T-helper 22 cell (primary cell): ENCODE measurements around the gene MAB21L1.

Source experiments
- DNase-seq: peaks from one replicate; pipeline ENCODE4 v3.0.0-alpha.2; 2020; ENCODE audit warnings: low read depth

The MAB21L1 gene

DNA sequence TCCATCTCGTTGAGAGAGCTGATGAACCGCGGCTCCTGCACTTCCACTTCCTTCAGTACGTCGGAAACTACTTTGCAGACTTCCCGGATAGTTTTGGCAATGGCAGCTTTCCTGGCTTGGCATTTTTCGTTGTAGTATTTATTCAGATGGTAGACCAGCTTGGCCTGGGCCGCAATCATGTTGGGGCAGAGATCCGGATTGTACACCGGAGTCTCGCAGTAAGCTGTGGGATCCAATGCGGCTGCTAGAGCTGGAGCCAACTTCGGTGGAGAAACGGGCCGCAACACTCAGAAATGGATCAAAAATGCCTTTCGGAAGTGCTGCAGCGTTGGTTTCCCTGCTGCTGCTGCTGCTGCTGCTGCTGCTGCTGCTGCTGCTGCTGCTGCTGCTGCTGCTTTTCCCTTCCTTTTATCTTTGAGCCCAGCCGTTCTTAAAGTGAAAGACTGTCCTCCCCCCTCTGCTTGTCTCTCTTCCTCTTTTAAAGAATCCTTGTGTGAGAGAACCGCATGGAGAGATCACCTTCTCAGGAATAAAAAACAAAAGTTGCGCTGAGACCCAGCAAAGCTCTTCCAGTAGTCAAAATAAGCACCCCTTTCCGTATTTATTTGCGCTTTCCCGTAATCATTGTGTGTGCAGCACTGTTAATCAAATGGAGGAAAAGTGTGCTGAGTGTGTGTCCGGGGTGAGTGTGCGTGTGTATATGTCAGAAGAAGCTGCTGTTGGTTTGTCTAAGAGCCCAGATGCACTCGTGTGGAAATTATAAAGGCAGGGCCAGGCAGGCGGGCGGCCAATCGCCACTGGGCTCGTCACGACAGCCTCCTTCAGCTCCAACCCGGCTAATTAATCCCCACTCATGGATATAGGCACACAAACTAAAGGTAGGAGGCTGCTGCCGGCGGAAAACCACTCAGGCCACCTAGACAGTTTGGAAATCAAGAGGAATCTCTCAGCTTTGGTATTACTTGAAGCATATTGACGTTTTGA, at the start of gene MAB21L1:
TSS of gene MAB21L1 (minus strand) at position 730 of the 984 bp plus-strand sequence. CDS start at position 179, 551 bp downstream.
- DNase-seq, result no peak

DNA sequence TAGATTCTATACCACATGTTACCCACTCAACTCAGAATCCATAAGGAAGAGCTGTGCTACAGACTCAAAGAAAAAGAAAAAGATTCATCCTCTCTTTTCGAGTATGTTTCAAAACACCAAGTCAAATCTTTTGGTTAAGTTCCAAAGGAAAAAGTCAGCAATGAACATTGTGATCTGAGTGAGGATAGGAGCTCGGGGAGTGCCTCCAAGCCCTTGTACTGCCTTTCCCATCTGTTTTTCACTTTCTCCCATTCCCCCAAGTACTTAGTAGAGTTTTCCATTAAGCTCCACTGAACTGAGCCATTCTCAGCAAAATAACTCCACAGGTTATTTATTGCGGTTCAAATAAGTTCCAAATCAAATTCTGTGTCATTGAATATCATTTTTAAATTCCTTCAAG, 47.7 kb upstream of the MAB21L1 start:
- no peak for DNase-seq

DNA sequence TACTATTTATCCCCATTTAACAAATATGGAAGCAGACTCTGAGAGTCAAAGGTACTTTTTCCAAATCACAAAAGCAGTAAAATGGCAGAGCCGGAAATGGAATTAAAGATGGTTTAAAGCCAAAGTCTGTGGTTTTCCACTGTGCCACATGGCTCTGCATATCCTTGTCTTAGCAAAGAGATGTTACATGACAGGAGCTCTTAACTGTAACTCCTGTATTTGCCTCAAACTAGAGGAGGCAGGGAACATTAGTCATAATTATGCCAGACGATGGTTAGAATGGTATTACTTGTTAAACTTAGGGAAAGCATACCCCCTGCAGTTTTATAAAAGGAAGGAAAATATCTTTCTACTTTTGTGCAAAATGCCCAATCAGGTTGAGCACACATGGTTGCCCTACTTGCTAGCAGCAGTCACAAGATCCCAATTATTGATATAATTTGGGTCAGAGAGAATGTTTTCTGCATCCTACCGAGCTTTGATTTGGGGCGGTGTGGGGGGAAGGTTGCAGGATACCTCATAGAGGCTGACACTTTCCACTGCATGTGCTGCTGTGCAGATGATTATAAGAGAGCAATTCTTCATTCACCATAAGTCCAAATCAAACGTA, 42.0 kb upstream of the MAB21L1 start:
- no peak for DNase-seq

DNA sequence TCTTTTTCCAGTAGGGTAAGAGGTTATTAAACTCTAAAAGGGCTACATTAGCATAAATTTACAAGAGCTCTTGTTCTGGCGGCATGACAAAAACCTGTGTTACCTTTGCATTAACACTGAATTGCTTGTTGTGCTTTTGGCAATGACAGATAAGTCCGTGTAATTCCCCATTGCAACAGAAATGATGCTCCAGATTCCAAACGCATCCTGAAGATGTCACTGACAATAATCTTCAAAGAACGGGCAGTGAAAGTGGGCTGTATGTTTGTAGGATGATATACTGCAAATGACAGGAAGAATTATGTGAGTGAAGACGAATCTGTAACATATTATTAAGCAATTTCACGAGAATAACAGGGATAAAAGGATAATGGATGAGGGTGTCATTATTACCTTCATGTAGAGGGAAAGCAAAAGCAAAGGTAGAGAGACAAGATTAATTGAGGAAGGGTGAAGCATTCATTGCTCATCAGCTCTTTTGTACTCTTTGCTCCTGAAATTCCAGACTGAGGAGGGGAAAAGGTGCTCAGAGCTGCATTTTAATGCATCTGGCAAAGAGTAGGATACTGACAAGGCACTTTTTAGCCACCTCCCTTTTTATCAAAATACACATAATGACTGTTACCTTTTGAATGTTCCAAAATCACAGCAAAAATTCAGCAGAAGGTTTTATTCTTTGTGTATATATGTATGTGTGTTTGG, 38.5 kb upstream of the MAB21L1 start:
- DNase-seq, result no peak

DNA sequence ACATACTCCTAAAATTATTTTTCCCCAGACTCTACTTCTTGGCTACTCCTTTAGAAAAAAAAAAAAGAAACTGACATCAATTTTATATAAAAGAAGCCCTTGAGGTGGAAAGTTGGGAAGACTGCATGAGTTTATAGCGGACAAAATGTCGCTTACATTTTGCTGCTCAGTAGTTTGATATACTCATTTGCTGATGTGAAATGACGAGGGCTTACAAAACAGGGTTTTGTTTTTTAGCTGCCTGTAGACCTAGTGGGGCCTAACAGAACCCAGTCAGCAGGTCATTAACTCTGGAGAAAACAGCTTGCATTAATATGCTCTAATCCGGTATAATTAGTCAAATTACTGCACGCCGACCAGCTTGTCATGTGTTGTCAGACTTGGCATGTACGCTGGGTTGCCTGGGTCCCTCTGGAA, 37.6 kb upstream of the MAB21L1 start:
- DNase-seq, result no peak

DNA sequence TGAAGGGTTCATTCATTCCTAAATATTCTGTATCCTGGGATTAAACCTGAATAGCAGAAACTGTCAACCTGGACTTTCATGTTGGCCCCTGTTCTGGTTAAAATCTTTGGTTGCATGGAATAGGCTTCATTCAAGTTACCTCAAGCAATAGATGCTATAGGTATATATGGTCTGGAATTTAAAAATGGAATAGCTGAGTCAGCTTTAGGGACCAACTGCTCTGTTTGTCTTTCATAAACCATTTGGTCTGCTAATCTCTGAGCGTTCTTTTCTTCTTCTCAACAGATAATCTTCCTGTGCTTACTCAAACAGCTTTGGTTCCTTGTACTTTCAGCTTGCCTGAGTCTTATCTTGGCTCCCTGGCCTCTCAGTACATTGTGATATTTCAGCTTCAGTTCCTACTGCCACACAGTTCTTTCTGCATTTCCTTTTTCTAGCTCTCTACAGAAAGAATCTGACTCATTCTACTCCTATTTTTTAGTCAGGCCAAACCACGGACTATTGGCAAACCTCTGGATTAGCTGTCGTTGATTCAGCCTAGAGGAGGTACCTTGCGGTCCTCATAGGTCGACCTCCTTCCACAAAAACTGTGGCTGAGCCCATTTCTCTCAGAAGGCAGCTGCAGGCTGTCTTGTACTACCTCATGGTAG, 35.9 kb upstream of the MAB21L1 start:
- no peak for DNase-seq

DNA sequence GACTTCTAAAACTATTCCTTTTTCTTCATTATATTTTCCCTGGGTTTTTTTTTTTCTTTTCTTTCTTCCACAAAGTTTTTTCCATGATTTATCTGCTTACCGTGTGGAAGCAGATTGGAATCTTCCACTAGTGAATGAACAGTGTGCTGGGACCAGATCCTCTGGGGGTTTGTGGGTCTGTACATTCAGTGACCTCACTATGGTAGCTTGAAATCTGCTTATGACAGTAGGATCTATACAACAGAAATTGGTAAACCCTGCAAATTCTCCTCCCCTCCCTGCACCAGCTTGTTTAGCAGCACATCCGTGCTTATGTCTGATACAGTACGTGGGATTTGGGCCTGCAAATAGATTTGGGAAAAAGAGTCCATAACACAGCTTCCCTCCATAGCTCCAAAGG, 26.0 kb upstream of the MAB21L1 start:
- DNase-seq, result no peak

DNA sequence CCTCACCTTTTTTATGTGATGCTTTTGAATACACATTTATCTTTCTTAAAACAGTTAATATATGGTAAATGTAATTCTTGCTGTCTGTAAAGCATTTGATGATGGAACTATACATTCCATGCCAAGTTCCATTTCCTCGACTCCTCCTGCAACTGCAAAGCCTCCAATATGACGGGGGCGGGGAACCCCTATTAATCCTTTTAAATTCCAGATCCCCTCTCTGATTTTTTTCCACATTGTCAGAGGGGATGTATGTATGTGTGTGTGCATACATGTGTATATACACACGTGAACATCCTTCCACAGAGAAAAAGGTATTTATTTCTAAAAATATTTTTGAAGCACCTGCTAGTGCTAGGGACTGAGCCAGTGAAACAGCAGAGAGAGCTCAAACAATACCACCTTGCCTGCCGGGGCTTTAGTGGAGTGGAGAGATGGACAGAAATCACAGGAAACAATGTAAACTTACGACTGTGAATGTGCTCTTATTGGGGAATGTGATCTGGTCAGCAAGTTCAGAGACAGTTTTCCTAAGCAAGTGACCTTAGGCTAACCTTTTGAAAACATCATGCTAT, 25.3 kb upstream of the MAB21L1 start:
- DNase-seq, result no peak

DNA sequence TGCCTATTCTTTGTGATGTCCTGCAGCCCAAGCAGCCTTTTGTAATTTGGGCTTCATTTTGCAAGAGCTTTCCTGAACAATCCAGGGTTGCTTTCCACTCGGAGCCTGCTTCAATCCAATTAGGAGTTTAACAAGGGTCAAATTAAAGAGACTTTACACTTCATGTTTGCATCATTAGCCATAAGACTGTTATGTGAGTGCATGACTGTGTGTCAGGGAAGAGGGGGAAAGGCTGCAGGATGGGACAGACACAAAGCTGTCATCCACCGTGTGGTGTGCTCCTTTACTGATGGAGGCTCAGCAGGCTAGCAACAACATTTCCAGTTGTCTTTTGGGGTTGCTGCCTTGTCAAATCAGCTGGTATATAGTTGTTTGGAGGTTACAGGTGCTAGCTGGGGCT, 23.7 kb upstream of the MAB21L1 start:
- no peak for DNase-seq

DNA sequence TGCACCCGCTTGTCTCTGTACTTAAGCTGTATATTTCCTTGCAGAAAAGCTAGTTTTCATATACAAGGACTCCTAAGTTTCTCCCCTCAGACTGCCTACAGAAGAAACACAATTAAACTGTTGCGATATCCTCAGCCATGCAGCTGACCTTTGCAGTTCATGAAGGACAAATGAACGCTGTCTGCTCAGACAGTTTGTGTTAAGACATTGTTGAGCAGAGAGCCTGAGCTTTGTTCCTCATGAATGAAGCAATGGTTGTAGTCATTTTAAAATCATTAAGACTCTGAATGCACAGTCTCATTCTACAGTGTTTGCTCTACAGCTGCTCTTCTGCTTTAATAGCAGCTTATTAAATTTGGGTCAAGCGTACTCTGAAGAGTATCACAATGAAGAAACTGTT, 23.2 kb upstream of the MAB21L1 start:
- no peak for DNase-seq

DNA sequence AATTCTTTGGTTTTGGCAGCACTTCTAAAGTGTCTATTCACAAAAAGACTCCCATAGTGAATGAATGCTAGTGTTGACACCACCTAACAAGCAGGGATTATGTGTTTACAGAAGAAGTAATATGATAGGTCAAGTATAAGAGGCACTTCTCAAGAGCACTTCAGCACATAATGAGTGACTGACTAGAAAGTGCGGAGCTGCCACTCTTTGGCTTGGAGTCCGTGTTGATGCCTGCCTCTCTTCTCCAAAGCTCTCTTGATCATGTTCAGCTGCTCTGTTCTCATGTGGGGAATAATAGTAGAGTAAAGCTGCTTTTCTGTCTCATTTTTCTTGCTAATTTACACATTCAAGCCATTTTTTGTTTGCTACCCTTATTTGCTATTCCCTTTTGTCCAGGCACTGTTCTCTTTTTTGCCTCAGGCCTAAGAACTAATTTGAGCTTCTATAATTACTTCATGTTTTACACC, 22.7 kb upstream of the MAB21L1 start:
- no peak for DNase-seq

DNA sequence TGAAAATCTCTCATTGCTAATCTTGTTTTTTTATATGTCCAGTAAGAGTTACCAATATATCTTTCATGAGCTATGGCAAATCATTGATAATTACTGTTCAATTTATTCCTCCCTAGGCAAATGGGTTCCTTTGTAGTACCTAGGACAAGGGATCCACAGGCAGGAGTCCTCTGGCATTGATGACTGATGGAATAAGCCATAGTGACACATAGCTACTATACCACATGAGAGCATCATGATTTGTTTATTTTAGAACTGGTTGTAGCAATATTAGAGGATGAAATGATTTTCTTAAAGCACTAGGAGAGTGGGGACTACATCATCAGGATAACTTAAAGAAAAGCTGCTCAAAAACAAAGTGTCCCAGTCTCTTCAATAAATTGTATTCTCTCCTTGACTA, 21.7 kb upstream of the MAB21L1 start:
- DNase-seq, result no peak

DNA sequence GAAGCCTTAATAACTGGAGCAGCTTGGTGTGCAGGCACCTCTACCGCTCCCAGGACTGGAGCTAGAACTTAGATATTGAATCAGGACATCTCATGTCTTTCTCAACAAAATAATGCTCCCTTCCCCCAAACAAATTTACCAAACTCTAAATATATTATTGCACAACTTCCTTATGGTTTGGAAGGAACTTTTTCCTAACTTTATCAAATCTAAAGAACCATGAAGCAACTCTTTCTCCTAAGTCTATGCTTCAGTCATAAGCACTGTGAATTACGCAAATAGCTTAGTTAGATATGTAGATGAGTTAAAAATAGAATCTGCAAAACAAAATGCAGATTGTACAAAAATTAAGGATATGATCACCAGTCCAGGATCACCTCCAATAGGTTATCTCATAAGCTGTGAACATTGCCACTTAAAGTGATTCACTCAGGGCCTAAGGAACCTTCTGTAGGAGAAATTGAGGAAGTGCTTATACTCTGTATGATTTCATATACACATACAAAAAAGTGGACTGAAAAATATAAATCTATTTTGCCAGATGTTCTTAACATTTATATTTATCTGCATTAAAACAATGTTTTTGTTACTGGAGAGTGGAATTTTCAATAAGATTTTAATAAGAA, 20.4 kb upstream of the MAB21L1 start:
- DNase-seq, result no peak

DNA sequence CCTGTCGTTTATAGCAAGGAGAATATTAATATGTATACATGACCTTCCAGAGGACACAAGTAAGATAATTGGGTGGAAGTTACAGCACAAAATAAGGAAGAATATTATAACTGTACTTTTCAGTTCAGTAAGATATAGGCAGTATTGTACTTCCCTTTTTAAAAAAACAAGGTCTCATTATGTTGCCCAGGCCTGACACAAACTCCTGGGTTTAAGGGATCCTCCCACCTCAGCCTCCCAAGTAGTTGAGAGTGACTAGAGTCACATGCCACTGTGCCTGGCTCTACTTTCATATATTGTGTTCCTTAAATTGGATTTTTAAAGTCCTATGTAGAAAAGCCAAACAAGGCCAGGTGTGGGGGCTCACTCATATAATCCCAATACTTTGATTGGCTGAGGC, 19.5 kb upstream of the MAB21L1 start:
- DNase-seq, result no peak

DNA sequence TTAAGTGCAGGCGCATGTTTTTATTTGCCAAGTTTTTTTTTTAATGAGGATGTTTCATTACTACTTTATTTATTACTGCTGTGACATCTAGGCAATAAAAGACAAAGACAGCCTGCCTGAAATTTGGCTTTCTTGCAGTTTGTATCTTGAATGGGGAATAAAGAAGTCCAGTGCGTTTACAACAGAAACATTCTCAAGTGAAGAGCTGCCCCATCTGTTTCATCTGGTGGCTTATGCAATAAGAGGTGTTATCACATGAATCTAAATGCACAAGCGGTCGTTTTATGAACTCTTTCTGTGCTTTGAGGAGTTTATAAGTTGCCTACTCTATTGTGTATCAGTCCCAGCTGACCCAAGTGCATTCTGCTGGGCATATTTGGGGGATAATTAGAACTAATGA, 12.6 kb upstream of the MAB21L1 start:
- no peak for DNase-seq

DNA sequence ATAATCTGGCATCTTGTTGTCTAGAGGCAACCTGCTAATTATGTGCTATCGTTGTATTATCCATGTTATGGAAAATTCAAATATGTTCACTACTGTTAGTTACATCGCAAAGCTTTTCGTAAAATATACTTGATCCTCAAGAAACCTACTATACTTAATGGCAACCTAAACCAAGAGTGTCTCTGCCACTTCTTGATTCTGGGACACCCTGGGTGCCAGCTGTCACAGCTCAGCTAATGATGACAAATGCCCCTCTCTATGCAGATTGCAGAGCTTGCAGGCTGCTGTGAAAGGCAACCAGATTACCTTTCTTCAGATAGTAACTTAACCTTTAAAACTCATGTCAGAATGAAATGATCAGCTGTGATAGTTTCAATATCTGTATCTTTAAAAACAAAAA, 8.9 kb upstream of the MAB21L1 start:
- DNase-seq, result no peak

DNA sequence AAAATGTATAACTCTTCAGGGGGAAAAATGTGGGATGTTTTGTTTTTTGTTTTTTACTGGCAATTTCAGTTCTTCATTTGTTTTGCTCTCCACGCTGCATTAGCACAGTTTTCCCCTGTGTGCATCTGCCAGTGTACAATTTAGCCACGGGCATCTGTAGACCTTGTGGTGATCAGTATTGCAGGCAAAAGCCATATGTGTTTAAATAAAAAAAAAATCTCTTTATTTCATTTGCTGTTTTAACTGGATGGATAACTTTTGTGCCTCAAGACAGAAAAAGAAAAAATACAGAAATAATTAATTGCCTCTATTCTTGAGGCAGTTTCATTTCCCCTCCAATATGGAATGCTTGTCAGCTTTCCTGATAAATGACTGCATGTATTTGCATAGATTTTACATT, 7.9 kb upstream of the MAB21L1 start:
- no peak for DNase-seq

DNA sequence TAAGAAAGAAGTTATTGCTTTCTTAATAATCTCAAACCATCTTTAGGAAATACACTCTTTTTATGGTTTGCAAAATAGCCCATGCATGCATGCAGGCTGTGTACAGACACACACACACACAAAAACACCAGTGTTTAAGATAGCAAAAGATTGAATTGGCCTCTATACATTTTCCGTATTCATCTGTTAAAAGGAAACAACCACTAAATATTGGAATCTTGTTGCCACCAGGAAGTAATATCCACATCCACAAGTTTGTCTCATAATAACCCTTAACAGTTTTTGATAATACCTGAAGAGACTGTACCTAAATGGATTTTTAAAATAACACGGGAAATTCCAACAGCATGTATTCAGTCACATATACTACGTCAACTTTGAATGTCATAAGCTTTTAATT, 7.3 kb upstream of the MAB21L1 start:
- no peak for DNase-seq

DNA sequence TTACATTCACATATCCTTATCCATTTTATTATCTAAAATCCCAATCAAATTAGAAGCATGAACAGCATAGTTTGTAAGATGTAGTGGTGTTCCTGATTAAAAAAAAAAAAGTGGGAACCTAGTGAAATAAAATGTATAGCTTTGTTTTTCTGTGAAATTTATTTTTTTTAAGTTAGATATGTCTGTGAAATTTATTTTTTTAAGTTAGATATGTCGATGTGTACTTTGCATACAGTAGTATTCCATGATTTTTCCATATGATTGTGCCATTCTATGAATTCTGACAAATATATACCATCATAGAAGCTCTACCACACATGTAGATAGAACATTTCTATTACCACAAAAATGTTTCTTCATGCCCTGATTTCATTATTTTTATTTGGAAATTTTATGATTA, 6.0 kb upstream of the MAB21L1 start:
- no peak for DNase-seq

DNA sequence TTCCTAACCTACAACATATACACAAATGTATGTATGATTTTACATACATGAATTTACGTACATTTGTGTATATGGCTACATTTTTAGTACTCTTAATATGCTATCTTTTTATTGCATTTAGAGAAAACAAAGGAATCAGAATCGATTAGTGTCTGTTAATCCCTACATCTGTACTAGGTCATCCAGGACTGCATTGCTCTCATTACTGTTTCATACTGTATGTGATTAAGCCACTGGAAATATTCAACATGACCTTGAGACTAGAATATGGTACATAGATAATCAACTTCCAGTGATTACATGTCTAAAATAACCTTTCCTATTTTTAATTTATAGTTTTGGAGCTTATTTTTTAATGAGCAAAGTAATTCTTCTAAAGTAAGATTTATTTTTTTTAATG, 5.3 kb upstream of the MAB21L1 start:
- no peak for DNase-seq

DNA sequence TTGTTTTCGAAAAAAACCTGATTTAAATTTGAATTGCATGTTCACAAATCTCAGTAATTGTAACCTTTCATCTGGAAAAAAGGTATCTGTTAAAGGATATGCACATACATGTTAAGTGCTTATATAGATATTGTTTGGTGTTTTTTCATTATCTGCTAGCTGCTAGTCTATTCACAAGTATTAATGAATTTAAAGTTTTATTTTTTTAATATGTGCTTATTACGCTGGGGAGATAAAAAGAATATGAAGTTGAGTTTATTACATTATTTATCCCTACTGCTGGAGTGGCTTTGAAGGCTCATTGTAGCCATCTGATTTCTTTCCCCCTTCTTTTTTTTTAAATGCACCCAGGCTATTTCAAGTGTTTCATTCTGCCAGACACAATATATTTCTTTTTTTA, 3.9 kb upstream of the MAB21L1 start:
- DNase-seq, result no peak
